GM21423 (cell line): Measurements from ENCODE around the gene CIC.

Experiments
- ATAC-seq: cut with Tn5 transposase; IDR thresholded peaks from one replicate; pipeline ENCODE4 v1.9.1; 2021; ENCODE audit warnings: mild to moderate bottlenecking, moderate library complexity; ENCODE audit not compliant: unreplicated experiment

CIC gene

DNA sequence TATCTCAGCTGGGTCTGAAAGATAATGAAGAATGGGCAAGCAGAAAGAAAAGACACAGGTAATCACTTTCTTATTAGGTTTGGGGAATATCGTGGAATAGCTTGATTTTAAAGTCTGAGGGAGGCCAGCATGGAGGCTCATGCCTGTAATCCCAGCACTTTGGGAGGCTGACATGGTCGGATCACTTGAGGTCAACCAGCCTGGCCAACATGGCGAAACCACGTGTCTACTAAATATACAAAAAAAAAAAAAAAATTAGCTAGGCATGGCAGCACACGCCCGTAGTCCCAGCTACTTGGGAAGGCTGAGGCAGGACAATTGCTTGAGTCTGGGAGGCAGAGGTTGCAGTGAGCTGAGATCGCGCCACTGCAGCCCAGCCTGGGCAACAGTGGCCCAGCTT lies 34.8 kb downstream of the CIC start:
- ATAC-seq = no peak

DNA sequence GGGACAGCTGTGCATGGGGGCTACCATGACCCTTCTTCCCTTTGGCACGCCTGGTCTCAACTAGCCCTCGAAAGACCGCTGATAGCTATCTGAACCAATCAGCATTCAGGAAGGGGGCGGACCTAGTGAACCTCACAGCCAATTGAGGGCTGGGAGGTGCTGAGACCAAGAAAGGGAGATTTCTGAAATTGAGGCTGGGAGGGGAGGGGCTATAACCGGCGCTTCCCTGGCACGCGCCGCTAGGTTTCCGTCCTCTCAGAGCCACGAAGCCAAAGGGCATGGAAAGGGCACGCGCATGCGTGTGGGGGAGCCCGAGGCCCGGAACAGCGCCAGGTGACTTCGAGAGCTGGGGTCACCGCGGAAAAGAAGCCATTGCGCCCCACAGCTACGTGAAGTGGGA lies 37.6 kb downstream of the CIC start:
- ATAC-seq = no peak

DNA sequence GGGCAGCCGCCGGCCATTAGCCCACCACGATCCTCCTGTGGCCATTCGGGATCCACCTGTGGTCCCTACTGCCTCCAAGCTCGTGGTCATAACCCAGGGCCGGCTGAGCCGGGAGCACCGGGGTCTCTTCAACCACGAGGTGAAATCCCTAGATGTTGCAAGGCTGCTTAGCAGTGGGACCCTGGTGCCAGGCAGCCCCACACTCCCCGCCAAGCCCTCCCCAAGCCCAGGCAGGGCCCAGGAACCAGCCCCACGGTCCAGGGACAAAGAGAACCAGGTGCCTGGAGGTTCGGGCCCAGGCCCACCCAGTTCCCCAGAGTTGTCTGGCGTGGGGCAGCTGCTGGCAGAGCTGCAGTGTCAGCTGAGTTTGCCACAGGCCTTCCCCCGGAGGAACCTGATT lies 40.6 kb downstream of the CIC start:
- ATAC-seq = no peak

DNA sequence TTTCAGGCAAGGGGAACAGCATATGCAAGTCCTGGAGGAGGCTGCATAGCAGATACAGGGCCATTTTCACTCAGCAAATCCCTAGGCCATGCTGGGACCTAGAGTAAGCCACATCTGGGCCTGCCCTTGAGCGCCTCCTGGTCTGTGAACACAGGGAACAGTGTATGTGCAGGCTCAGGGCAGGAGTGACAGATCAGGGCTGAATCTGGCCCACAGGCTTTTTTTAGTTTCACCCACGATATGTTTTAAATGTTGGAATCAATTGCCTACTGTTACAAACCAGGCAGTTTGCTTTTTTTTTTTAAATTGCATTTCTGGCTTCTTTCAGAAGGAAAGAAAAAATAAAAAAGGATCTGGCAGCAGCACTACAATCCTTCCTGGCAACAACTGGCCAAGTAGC lies 42.6 kb downstream of the CIC start:
- no peak for ATAC-seq

DNA sequence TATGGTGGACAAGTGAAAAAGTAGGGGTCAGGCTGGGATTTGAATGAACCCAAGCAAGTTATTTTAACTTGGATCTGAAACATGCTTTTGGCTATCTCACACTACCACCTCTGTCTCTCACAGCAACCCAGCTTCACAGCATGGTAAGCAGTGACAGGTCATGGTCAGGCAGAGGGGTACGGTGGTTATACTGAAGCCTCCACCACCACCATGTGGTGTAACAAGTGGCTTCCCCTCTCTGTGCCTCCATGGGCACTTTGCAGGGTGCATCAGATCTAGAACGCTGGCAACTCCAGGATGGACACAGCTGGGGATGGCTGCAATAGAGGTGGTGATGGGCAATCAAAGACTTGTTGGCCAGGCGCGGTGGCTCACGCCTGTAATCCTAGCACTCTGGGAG lies 43.3 kb downstream of the CIC start:
- ATAC-seq = no peak

DNA sequence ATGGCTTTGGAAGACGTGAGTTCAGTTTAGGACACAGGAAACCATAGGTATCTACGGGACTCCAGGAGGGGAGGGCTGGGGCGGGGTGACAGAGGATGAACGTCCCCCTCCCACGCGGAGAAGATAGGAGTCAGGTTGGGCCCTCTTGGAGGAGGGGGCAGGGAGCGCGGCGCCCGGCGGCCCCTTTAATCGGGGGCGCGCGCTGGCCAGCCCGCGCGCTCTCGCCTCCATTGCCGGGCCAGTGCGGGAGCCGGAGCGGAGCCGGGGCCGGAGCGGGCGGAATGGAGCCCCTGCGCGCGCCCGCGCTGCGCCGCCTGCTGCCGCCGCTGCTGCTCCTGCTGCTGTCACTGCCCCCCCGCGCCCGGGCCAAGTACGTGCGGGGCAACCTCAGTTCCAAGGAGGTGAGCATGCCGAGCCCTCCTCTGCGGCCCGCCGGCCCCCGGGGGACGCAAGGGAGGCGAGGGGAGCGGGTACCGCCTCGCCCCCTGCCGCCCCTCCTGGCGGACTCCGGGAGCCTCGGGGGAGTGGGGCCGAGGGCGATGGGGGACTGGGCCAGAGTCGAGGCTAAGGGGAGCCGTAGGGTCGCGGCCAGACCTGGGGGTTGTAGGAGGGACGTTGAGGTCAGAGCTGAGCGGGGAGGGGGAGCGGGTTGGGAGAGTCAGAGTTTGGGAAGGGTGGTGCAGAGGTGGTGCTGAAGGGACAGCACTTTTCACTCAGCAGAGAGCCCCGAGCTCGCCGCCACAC lies 44.2 kb downstream of the CIC start, which contains the start of gene TMEM145:
TMEM145 (plus strand) TSS at position 214 of the 744 bp plus-strand sequence; CDS start at position 282, 68 bp downstream.
- no peak for ATAC-seq

DNA sequence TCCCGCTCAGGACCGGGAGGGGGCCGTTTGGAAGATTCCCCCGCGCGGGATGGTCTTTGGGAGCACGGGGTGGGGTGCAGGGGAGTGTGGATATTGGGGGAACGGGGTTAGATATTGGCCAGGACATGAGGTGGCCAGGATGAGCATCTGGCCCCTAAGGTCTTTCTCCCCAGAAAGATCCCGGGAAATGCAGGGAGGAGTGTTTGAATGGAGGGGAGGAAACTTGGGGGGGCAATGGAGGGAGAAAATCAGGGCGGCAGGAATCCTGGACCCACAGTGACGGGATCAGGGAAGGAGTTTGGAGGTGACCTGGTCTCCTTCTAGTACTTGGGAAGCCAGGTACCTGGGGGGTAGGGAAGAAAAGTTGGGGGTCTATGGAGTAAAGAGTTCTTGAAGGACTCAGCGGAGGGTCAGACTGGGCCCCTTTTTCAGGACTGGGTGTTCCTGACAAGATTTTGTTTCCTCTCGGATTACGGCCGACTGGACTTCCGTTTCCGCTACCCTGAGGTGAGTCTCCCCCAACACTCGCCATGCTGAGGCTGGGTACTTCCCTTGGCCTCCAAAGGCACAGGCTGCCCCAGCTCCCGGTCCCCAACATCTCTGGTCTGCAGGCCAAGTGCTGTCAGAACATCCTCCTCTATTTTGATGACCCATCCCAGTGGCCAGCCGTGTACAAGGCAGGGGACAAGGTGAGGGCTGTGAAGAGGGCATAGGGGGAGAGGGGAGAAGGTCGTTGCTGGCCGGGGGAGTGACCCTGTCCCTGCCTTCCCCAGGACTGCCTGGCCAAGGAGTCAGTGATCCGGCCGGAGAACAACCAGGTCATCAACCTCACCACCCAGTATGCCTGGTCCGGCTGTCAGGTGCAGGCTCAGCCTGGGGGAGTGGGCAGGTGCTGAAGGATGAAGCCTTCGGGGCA lies 45.0 kb downstream of the CIC start:
- no peak for ATAC-seq

DNA sequence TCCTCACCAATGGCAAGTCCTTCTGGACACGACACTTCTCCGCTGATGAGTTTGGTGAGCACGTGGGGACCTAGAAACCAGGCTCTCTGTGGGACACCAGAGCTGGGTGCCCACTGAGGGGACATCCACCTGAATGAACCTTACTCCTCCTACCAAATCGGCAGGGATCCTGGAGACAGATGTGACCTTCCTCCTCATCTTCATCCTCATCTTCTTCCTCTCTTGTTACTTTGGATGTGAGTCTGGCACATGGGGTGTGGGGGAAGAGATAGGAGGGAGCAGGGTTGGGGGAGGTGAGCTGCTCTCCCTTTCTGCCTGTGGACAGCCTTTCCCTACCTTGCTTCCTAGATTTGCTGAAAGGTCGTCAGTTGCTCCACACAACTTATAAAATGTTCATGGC lies 46.0 kb downstream of the CIC start:
- no peak for ATAC-seq

DNA sequence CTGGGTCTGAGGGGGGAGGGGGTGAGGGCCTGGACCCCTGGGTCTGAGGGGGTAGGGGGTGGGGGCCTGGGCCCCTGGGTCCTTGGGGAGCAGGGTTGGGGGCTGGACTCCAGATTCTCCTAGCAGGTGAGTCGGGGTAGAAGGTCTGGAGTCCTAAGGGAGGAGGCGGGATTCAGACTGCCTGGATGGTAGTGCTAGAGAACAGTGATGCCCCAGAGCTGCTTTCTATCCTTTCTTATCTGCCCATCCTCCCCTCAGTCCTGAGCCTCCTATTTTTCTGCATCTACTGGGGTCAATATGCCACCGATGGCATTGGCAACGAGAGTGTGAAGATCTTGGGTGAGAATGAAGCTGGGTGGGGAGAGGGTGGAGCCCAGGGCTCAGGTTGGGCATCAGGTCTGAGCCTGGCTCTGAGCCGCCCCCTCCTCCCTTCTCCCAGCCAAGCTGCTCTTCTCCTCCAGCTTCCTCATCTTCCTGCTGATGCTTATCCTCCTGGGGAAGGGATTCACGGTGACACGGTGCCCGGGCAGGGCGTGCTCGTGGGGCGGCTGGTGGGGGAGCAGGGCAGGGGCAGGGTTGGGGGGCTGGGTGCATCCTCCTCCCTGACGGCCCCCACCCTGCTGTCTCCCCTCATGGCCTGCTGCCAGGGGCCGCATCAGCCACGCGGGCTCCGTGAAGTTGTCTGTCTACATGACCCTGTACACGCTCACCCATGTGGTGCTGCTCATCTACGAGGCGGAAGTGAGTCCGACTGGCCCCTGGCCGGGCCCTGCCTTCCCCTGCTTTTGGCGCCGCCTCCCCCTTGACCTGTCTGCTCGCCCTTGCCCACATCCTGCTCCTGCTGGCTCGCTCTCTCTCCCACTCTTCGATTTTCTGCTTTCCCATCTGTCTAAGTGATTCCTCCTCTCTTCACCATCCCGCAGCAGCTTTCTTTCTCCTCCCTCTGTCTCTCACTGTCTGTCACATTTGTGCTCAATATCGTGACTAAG lies 47.5 kb downstream of the CIC start:
- ATAC-seq = no peak

DNA sequence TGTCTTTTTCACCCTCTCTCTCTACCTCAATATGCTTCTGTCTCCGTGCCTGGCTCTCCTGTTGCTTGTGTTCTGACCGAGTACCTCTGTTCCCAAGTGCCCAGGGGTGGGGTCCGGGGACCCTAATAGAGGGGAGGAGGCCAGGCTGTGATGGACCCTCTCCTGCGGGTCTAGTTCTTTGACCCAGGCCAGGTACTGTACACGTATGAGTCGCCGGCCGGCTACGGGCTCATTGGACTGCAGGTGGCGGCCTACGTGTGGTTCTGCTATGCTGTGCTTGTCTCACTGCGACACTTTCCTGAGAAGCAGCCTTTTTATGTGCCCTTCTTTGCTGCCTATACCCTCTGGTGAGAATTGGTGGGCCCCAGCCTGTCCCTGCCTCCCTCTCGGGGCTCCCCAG lies 48.5 kb downstream of the CIC start:
- no peak for ATAC-seq

DNA sequence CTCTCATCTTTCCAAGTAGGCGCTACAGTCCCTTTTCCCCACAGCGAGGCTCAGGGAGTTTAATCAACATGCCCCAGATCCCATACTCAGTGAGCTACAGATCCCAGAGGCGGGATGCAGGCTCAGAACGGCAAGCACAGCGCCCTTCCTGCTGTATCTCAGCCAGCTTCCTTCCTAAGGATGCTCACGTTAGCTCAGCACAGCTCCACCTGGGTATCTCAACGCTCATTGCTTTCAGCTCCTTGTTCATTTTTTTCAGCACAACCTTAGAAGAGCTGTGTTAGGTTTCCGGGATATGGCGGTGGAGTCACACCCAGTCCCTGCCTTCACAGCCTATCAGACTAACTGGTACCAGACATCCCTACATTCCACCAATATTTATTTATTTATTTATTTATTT lies 53.3 kb downstream of the CIC start:
- no peak for ATAC-seq

DNA sequence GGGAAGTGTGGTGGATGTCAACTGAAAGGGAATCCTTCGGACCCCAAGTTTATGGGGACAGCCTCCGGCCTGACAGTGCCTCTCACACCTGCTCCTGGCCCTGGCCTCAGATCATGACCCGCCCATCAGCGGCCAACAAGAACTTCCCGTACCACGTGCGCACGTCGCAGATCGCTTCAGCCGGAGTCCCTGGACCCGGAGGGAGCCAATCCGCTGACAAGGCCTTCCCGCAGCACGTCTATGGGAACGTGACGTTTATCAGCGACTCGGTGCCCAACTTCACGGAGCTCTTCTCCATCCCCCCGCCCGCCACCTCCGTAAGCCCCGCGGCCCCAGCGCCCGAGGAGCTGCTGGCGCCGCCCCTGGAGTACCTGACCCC lies 54.4 kb downstream of the CIC start:
- ATAC-seq = no peak

DNA sequence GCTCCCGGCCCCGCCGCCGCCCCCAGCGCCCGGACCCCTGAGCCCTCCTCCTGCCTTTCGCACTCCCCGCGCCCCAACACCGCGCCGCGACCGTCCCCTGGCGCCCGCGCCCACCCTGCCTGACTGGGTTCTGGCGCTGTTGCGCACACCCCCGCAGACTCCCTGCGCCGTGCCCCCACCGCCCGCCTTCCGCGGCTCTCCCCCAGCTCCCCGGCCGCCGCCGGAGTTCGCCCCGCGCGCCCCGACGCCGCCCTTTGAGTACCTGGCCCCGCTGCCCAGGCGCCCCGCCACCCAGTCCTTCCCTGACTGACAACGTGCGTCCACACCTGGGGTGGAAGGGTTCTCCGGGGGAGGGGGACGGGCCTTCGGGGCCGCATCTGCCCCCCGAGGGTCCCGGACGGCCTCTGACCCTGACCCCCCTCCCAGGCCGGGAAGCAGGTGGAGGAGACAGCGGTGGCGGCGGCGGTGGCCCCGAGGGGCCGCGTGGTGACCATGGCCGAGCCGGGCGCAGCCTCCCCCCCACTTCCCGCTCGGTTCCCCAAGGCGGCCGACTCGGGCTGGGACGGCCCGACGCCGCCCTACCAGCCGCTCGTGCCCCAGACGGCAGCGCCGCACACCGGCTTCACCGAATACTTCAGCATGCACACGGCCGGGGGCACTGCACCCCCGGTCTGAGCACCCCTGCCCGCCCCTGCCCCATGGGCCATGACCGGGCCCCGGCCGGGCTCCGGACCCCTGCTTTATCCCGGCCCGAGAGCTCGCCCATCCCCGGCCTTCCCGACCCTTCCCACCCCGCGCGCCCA lies 55.0 kb downstream of the CIC start:
- ATAC-seq = no peak

DNA sequence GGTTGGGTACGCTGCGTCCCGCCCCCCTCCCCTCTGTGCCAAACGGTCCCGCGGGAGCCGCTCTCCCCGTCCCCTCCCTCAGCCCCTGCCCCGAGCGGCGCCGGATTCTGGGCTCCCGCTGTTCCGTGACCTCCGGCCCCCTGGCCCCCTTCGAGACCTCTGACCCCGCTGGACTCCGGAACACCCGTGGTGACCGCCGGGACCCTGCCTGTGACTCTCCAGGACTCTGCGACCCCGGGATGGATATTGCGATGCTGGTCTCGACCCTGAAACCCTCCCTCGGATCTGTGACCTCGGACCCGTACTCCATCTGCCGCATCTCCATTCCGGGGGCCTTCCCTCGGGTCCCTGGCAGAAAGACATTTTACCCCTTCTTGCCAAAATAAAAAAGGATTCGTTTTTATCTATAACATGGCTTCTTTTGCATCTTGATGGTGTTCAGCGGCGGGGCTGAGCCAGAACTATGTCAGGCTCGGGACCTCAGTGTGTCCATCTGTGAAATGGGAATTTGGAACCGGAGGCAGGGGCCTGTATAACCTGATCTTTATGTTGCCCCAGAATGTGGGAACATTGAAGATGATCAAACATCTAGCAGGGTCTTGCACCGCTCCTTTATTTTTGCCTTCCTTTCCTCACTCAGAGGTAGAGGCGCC lies 55.7 kb downstream of the CIC start:
- ATAC-seq = no peak

DNA sequence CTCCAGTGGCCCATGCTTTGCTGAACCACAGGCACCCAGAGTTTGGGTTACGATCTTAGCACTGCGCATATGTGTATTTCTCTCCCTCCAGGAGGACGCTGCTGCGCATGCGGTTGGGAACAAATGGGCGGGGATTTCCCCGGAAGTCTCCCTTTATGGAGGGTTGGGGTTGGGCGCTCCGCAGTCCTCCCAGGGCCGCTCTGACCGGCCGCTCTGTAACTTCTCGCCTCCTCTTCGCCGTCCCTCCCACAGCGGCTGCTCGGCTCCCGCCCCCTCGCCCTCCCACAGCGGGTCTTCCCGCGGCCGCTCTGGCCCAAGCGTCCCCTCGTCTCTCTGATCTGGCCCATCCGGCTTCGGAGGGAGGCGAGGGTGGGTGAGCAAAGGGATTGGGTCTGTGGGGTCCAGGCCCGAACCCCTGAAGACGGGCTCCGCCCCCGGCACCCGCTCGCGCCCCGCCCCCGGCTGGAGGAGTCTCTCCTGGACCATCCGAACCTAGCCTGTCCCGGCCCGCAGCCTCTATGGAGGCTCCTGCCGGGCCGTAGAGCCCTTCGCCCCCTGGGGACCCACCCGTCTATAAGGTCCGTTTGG lies 56.4 kb downstream of the CIC start, which contains the start of gene MEGF8:
MEGF8 (plus strand) TSS at position 328 of the 588 bp plus-strand sequence. CDS start 609 bp downstream, outside the sequence.
- peak; percentile 92 for ATAC-seq

DNA sequence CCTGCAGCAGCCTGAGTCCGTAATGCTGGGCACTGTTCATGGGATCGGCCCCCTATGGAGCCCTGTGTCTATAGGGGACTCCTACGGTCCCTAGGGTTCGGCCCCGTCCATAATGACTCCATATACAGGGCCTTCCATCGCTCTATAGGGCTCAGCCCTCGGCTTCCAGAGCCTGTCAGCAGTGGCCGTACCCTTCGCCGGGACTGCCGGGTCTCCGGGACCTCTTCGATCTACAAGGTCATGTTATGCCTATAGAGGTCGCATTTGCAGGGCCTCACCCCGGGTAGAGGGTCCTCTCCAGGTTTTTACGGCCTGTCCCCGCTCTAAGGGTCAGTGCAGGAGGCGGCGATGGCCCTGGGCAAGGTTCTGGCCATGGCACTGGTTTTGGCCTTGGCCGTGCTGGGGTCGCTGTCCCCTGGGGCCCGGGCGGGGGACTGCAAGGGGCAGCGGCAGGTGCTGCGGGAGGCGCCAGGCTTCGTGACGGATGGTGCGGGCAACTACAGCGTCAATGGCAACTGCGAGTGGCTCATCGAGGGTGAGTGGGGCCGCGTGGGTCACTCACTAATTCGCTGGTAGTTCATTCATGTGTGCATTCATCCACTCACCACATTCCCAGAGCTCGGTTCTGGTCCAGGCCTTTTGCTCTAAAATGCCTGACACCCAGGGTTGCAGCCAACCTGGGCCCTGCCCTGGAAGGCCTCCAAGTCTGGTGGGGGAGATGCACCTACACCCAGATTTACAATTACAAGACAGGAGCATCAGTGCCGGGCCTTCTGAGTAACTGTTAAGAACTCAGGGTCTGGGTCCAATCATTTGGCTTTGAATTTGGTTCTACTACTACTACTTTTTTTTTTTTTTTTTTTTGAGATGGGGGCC lies 57.1 kb downstream of the CIC start:
- peak; percentile 4 for ATAC-seq

DNA sequence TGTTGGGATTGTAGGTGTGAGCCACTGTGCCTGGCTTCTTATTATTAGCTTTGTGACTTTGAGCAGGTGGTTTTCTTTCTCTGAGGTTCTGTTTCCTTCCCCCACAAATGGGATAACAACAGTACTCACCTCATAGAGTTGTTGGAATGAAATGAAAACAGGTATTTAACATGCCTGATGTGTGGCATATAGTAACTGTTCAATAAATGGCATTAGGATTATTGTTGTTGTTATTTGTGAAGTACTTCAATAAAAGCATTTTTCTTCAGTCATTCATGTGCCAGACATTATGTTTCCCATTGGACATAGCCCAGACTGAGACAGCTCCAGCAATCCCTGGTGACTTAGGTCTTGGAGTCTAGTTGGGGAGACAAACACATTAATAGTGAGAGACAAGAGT lies 57.9 kb downstream of the CIC start:
- no peak for ATAC-seq

DNA sequence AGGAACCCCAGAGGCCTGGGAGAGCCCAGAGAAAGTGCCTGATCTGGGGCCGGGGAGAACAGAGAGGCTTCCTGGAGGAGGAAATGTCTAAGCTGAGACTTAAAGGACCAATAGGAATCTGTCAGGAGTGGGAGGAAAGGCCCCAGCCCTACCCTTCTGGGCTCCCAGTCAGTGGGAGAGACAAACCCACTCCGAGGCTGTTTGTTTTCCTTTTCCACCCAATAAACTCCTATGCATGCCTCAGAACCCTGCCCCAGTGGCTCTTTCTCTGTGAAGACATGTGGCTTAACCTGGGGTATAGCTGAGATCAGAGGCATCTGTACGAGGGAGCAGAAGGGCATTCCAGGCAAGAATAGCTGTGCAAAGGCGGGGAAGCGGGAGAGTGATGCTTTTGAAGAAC lies 58.3 kb downstream of the CIC start:
- no peak for ATAC-seq
